CD14-positive monocyte (primary cell): ENCODE results near the gene ZBED4. TPM values are rescaled to one million over a fixed set of nuclear protein-coding genes. Genes with fewer than 3 reads are reported as not detected.

Source experiments
- DNase-seq, 3 donors: peaks; one replicate each; pipeline ENCODE4 v3.0.0-alpha.2; 2011 to 2022
- H2AFZ ChIP-seq: 2 replicates; pipeline ENCODE4 v1.6.0; 2012; ENCODE audit warnings: mild to moderate bottlenecking, low read depth, low read length, inconsistent platforms; ENCODE audit not compliant: insufficient read depth, poor library complexity, severe bottlenecking
- H3K27ac ChIP-seq, 2 donors: 1 replicate in 1 of 2; 2 replicates in 1 of 2; pipeline ENCODE4 v1.5.1; 2012 to 2013; ENCODE audit warnings: low read length in 2 of 2, control low read depth in 1 of 2, inconsistent platforms in 1 of 2, low read depth in 1 of 2, mild to moderate bottlenecking in 1 of 2
- H3K27me3 ChIP-seq, 2 donors: one replicate each; pipeline versions ENCODE4 v1.6.0 to v1.6.1; 2011 to 2013; ENCODE audit warnings: low read length in 2 of 2; ENCODE audit not compliant: control insufficient read depth in 2 of 2, insufficient read depth in 2 of 2
- H3K36me3 ChIP-seq, 2 donors: replicated peaks in 1 of 2; 1 replicate in 1 of 2; 2 replicates in 1 of 2; pipeline versions ENCODE4 v1.5.1 to v1.6.1; 2012 to 2013; ENCODE audit warnings: low read length in 2 of 2, control low read depth in 1 of 2, inconsistent platforms in 1 of 2, mild to moderate bottlenecking in 1 of 2; ENCODE audit not compliant: insufficient read depth in 2 of 2, control insufficient read depth in 1 of 2
- H3K4me1 ChIP-seq, 2 donors: 1 replicate in 1 of 2; 2 replicates in 1 of 2; pipeline versions ENCODE4 v1.5.1 to v1.6.1; 2012 to 2013; ENCODE audit warnings: low read length in 2 of 2, control low read depth in 1 of 2, inconsistent platforms in 1 of 2, mild to moderate bottlenecking in 1 of 2, moderate library complexity in 1 of 2; ENCODE audit not compliant: insufficient read depth in 2 of 2, control insufficient read depth in 1 of 2
- H3K4me2 ChIP-seq: replicated peaks from 2 replicates; pipeline ENCODE3; 2012; ENCODE audit warnings: low read length, moderate library complexity, mild to moderate bottlenecking; ENCODE audit not compliant: poor library complexity, severe bottlenecking; ENCODE audit errors: extremely low read depth
- H3K4me3 ChIP-seq, 3 experiments: fragments of 200-600 bp in 1 of 3; sonication (generic) in 1 of 3; replicated peaks in 1 of 3; 1 replicate in 2 of 3; 2 replicates in 1 of 3; pipeline ENCODE4 v1.5.1; 2011 to 2013; ENCODE audit warnings: low read length in 3 of 3, mild to moderate bottlenecking in 3 of 3, control low read depth in 2 of 3, low read depth in 2 of 3, inconsistent platforms in 1 of 3, moderate library complexity in 1 of 3
- H3K79me2 ChIP-seq: 2 replicates; pipeline ENCODE4 v1.6.0; 2012; ENCODE audit warnings: mild to moderate bottlenecking, control low read depth, inconsistent platforms, low read length, moderate library complexity; ENCODE audit not compliant: insufficient read depth
- H3K9ac ChIP-seq: 2 replicates; pipeline ENCODE4 v1.6.0; 2017; ENCODE audit warnings: low read length, mild to moderate bottlenecking; ENCODE audit not compliant: insufficient read depth, poor library complexity, severe bottlenecking
- H3K9me3 ChIP-seq, 2 donors: replicated peaks in 1 of 2; 1 replicate in 1 of 2; 2 replicates in 1 of 2; pipeline versions ENCODE4 v1.5.1 to v1.6.1; 2012 to 2013; ENCODE audit warnings: low read length in 2 of 2, control low read depth in 1 of 2; ENCODE audit not compliant: control insufficient read depth in 1 of 2, insufficient read depth in 1 of 2
- H4K20me1 ChIP-seq: 2 replicates; pipeline ENCODE4 v1.6.0; 2012; ENCODE audit warnings: mild to moderate bottlenecking, low read length, control low read depth, moderate library complexity; ENCODE audit not compliant: insufficient read depth
- H3K27ac Mint-ChIP-seq, 7 donors: one replicate each; pipeline ENCODE4 v1.8.0; 2020; ENCODE audit warnings: mild to moderate bottlenecking in 7 of 7, mixed read lengths in 7 of 7, moderate library complexity in 6 of 7, inconsistent platforms in 2 of 7
- H3K27me3 Mint-ChIP-seq, 3 donors: one replicate each; pipeline ENCODE4 v1.8.0; 2021 to 2022; ENCODE audit warnings: low read depth in 3 of 3, mild to moderate bottlenecking in 3 of 3, mixed read lengths in 3 of 3, moderate library complexity in 3 of 3, inconsistent platforms in 1 of 3
- H3K36me3 Mint-ChIP-seq, 2 donors: one replicate each; pipeline ENCODE4 v1.8.0; 2020; ENCODE audit warnings: mixed read lengths in 2 of 2, inconsistent platforms in 1 of 2, mild to moderate bottlenecking in 1 of 2
- H3K4me1 Mint-ChIP-seq: one replicate; pipeline ENCODE4 v1.8.0; 2020; ENCODE audit warnings: mild to moderate bottlenecking, mixed read lengths
- H3K4me3 Mint-ChIP-seq, 2 donors: one replicate each; pipeline ENCODE4 v1.8.0; 2020; ENCODE audit warnings: mild to moderate bottlenecking in 2 of 2, mixed read lengths in 2 of 2, moderate library complexity in 1 of 2
- H3K9me3 Mint-ChIP-seq, 7 donors: one replicate each; pipeline ENCODE4 v1.8.0; 2020 to 2022; ENCODE audit warnings: mixed read lengths in 7 of 7, mild to moderate bottlenecking in 6 of 7, moderate library complexity in 6 of 7, inconsistent platforms in 2 of 7
- CTCF ChIP-seq: fragments of 200-600 bp; IDR thresholded peaks from one replicate; pipeline ENCODE4 v1.8.0; 2022; ENCODE audit warnings: antibody characterized with exemption, mild to moderate bottlenecking
- WGBS: methylation state at CpG from one replicate; pipeline ENCODE4 v1.1.5; 2013; ENCODE audit warnings: missing lambda C conversion rate; ENCODE audit not compliant: insufficient coverage; 5-methylcytosine and 5-hydroxymethylcytosine counted together
- intact Hi-C, 2 donors: fragments of 100-400 bp; cut with micrococcal nuclease; formaldehyde crosslinking; loops; one replicate each; pipeline versions ENCODE4 v1.15.0 to v1.15.1; 2023
- polyA plus RNA-seq, 3 donors: library from polyadenylated mRNA; depleted of rRNA in 1 of 3; unstranded in 2 of 3; stranded (reverse) in 1 of 3; fragments of 300-500 nt in 2 of 3; fragments of >200 nt in 1 of 3; fragmentation: Illumina TruSeq in 2 of 3; gene quantifications; 1 replicate in 2 of 3; 2 replicates in 1 of 3; pipeline ENCODE4 v1.2.3, GENCODE V29; 2012 to 2021

ZBED4 gene
- polyA plus RNA-seq, 3 donors: 3.8 to 8.2 (median 5.7) TPM

GRCh38 chr22:49828599-49828965, 25.1 kb upstream of the ZBED4 start:
- Histone ChIP-seq H3K36me3 (peaks cover 13 to 15% of the 10 kb centered on the region in 2 donors), H3K4me3 (no peak overlapping the region), H3K27me3 (no peaks in the 10 kb centered on the region), H3K27ac (peak overlapping the region in 1 of 2 donors; percentile 88), H3K4me2 (peak overlapping the region; percentile 70), H4K20me1 (peaks cover 33% of the 10 kb centered on the region), H2AFZ (no peak overlapping the region), H3K4me1 (peaks cover 40 to 49% of the 10 kb centered on the region in 2 donors), H3K79me2 (peaks cover 40% of the 10 kb centered on the region), H3K9ac (peak overlapping the region; percentile 83), H3K9me3 (no peaks in the 10 kb centered on the region)
- DNase-seq: no peak
- peak overlapping the region in 1 of 2 donors; percentile 59 for H3K4me3 Mint-ChIP-seq
- peaks cover 0 to 3% (median 0%) of the 10 kb centered on the region in 3 donors for H3K27me3 Mint-ChIP-seq
- 96% methylated on average over 13 of the region's 14 CpGs for WGBS
- peaks cover 35% of the 10 kb centered on the region for H3K4me1 Mint-ChIP-seq
- H3K9me3 Mint-ChIP-seq: peaks cover 0 to 4% (median 0%) of the 10 kb centered on the region in 7 donors
- peak overlapping the region in 4 of 7 donors; percentile 25 to 68 (median 56) for H3K27ac Mint-ChIP-seq
- H3K36me3 Mint-ChIP-seq: peaks cover 11 to 17% of the 10 kb centered on the region in 2 donors
- no peak for TF ChIP-seq CTCF
- intact Hi-C loops: no loop called here

GRCh38 chr22:49829044-49829853, 24.4 kb upstream of the ZBED4 start:
- H3K9me3 Mint-ChIP-seq: peaks cover 0 to 4% (median 0%) of the 10 kb centered on the region in 7 donors
- Histone ChIP-seq H2AFZ (peak overlapping the region; percentile 19), H3K9ac (no peak overlapping the region), H3K79me2 (peaks cover 33% of the 10 kb centered on the region), H3K4me2 (peak overlapping the region; percentile 51), H3K27me3 (no peaks in the 10 kb centered on the region), H3K4me1 (peaks cover 40 to 49% of the 10 kb centered on the region in 2 donors), H3K36me3 (peaks cover 6 to 8% of the 10 kb centered on the region in 2 donors), H3K9me3 (no peaks in the 10 kb centered on the region), H3K4me3 (peak overlapping the region in 1 of 3 experiments; percentile 41), H3K27ac (peak overlapping the region in 1 of 2 donors; percentile 2), H4K20me1 (peaks cover 26% of the 10 kb centered on the region)
- intact Hi-C loops: no loop called here
- H3K4me3 Mint-ChIP-seq: peak overlapping the region; percentile 49 to 72
- H3K27me3 Mint-ChIP-seq: peaks cover 0 to 3% (median 0%) of the 10 kb centered on the region in 3 donors
- H3K27ac Mint-ChIP-seq: peak overlapping the region in 4 of 7 donors; percentile 35 to 84 (median 62)
- peaks cover 37% of the 10 kb centered on the region for H3K4me1 Mint-ChIP-seq
- TF ChIP-seq CTCF: no peak
- H3K36me3 Mint-ChIP-seq: peaks cover 5 to 10% of the 10 kb centered on the region in 2 donors
- no peak for DNase-seq
- WGBS: 98% methylated on average over 9 of the region's 17 CpGs
